PC-9 (cell line): Measurements from ENCODE around the gene KCNMB1. TPM values are rescaled to one million over a fixed set of nuclear protein-coding genes. Genes with fewer than 3 reads are reported as not detected.

Experiments used
- BruUV-seq: library from RNA; stranded (reverse); fragments of 400-500 nt; replicated peaks from 2 replicates; lab custom pipeline; 2021; lab: Mats Ljungman, UMichigan
- CTCF ChIA-PET: fragments of 300-600 bp; sonication (Branson Sonifier 250); formaldehyde crosslinking; loops from one replicate; lab custom pipeline; 2022; ENCODE audit warnings: antibody characterized with exemption; lab: Charles Lee
- POLR2A ChIA-PET: fragments of 300-600 bp; sonication (Branson Sonifier 250); formaldehyde crosslinking; loops from one replicate; lab custom pipeline; 2022; ENCODE audit warnings: antibody characterized with exemption; ENCODE audit not compliant: unreplicated experiment; lab: Charles Lee
- DNase-seq, 2 experiments: peaks; one replicate each; pipeline versions ENCODE4 v3.0.0 to v3.0.0-alpha.2; 2015 to 2022; ENCODE audit warnings: mixed read lengths in 1 of 2
- H2AFZ ChIP-seq: fragments of 200-600 bp; sonication (generic); 2 replicates; pipeline ENCODE4 v1.8.1; 2017; ENCODE audit warnings: antibody characterized with exemption
- H3F3A ChIP-seq: fragments of 200-600 bp; sonication (generic); 2 replicates; pipeline ENCODE4 v1.8.1; 2017; ENCODE audit warnings: antibody characterized with exemption, mild to moderate bottlenecking, low read depth; ENCODE audit not compliant: insufficient read depth
- H3K27ac ChIP-seq: fragments of 200-600 bp; sonication (generic); 2 replicates; pipeline ENCODE4 v1.6.1; 2016; ENCODE audit warnings: mixed run types
- H3K27me3 ChIP-seq: fragments of 200-600 bp; sonication (generic); 2 replicates; pipeline ENCODE4 v1.6.1; 2016; ENCODE audit warnings: low read depth, mixed run types; ENCODE audit not compliant: insufficient read depth
- H3K36me3 ChIP-seq: fragments of 200-600 bp; sonication (generic); 2 replicates; pipeline ENCODE4 v1.6.1; 2016; ENCODE audit warnings: low read depth, mixed run types
- H3K4me1 ChIP-seq: fragments of 200-600 bp; sonication (generic); replicated peaks from 2 replicates; pipeline ENCODE4 v1.6.1; 2016; ENCODE audit warnings: mixed run types; ENCODE audit not compliant: insufficient read depth
- H3K4me2 ChIP-seq: fragments of 200-600 bp; sonication (generic); 2 replicates; pipeline ENCODE4 v1.6.1; 2017; ENCODE audit warnings: mixed run types
- H3K4me3 ChIP-seq: fragments of 200-600 bp; sonication (generic); 2 replicates; pipeline ENCODE4 v1.6.1; 2016; ENCODE audit warnings: mixed run types
- H3K79me2 ChIP-seq: fragments of 200-600 bp; sonication (generic); 2 replicates; pipeline ENCODE4 v1.6.1; 2017; ENCODE audit warnings: low read depth, mixed run types
- H3K9me2 ChIP-seq: fragments of 200-600 bp; sonication (generic); 2 replicates; pipeline ENCODE4 v1.8.1; 2017; ENCODE audit warnings: mild to moderate bottlenecking; ENCODE audit not compliant: insufficient read depth
- H3K9me3 ChIP-seq: fragments of 200-600 bp; sonication (generic); 2 replicates; pipeline ENCODE4 v1.8.1; 2016; ENCODE audit warnings: low read depth; ENCODE audit not compliant: insufficient read depth
- H4K20me1 ChIP-seq: fragments of 200-600 bp; sonication (generic); 2 replicates; pipeline ENCODE4 v1.8.1; 2017; ENCODE audit not compliant: insufficient read depth
- CTCF ChIP-seq: fragments of 200-600 bp; sonication (generic); conservative IDR thresholded peaks from 2 replicates; pipeline ENCODE4 v1.6.1; 2017; ENCODE audit warnings: mixed run types, antibody characterized with exemption, mild to moderate bottlenecking, moderate library complexity
- EZH2 ChIP-seq: fragments of 200-600 bp; sonication (generic); IDR thresholded peaks from 2 replicates; pipeline ENCODE4 v1.8.0; 2017; ENCODE audit warnings: antibody characterized with exemption, low read depth
- intact Hi-C: fragments of 100-400 bp; cut with micrococcal nuclease; formaldehyde crosslinking; loops from one replicate; pipeline ENCODE4 v1.10.0; 2022; ENCODE audit not compliant: unreplicated experiment
- total RNA-seq: library from RNA; stranded (reverse); gene quantifications from 2 replicates; pipeline ENCODE4 v1.2.3, GENCODE V29; 2021

The KCNMB1 gene
- total RNA-seq, 1 experiment from 2014 or later = not detected

- POLR2A ChIA-PET = no interaction called here
- Histone ChIP-seq H3K27me3 (0 out of 2 replicates have a peak, but pooled peaks cover 4% of the 10 kb centered on the region), H3K9me2 (no peaks in the 10 kb centered on the region), H3K4me2 (no peak overlapping the region), H3K27ac (no peak overlapping the region), H3K9me3 (no peaks in the 10 kb centered on the region), H3K4me3 (no peak overlapping the region), H3K4me1 (peaks cover 10% of the 10 kb centered on the region; the same call in 1 of the 2 replicates), H2AFZ (no peak overlapping the region), H4K20me1 (no peaks in the 10 kb centered on the region), H3K36me3 (no peaks in the 10 kb centered on the region), H3F3A (no peaks in the 10 kb centered on the region), H3K79me2 (no peaks in the 10 kb centered on the region)
- no TSS peak for BruUV-seq
- CTCF ChIA-PET = no interaction called here
- TF ChIP-seq CTCF = no peak
- no peak for TF ChIP-seq EZH2
- intact Hi-C loops = no loop called here
- no peak for DNase-seq
Measured at GRCh38 chr5:170327829-170328228, 61.3 kb downstream of the KCNMB1 start.

DNA sequence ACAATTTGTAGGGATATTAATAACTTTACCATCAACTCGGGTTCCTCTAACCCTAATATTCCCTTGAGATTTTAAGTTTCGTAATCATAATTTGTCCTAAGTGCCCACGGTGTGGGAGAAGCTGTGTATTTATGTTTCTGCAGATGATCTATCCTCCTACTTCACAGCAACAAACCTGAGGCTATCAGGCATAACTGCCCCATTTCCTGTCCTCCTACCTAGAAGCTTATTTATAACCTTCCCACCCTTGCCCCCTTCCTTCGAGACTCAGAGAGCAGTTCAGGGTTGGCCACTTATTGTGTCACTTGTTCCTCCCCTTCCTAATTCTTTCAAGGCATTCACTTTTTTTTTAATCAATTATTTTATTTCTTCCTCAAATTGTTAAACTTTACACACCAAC, 62.0 kb downstream of the KCNMB1 start:
- BruUV-seq = no TSS peak
- 0 out of 2 replicates have a peak, but pooled peaks cover 4% of the 10 kb centered on the region for H3K27me3 ChIP-seq
- no peak overlapping the region for H3K4me2 ChIP-seq
- no peaks in the 10 kb centered on the region for H3F3A ChIP-seq
- ChIA-PET POLR2A (no interaction called here), CTCF (no interaction called here)
- intact Hi-C loops = no loop called here
- no peak for TF ChIP-seq CTCF
- TF ChIP-seq EZH2 = no peak
- peaks cover 10% of the 10 kb centered on the region; the same call in 1 of the 2 replicates for H3K4me1 ChIP-seq
- no peaks in the 10 kb centered on the region for H4K20me1 ChIP-seq
- H3K27ac ChIP-seq = no peak overlapping the region
- no peaks in the 10 kb centered on the region for H3K36me3 ChIP-seq
- no peak for DNase-seq
- no peak overlapping the region for H2AFZ ChIP-seq
- no peaks in the 10 kb centered on the region for H3K9me3 ChIP-seq
- H3K9me2 ChIP-seq = no peaks in the 10 kb centered on the region
- H3K4me3 ChIP-seq = no peak overlapping the region
- H3K79me2 ChIP-seq = no peaks in the 10 kb centered on the region

Other genes starting within 250 kb of the KCNMB1 start
- not detected in 2 replicates for gene C5orf58, start 156.4 kb downstream of the KCNMB1 start, total RNA-seq
- gene LCP2, start 91.6 kb downstream of the KCNMB1 start, total RNA-seq = not detected in 2 replicates
- not detected in 2 replicates for gene KCNIP1, start 114.7 kb upstream of the KCNMB1 start, total RNA-seq